HCT116 (cell line): ENCODE data around the gene TTLL6. TPM values are rescaled to one million over a fixed set of nuclear protein-coding genes. Genes with fewer than 3 reads are reported as not detected.
A peak's percentile ranks its signal among the peaks of the same experiment; 100 is the strongest.

Experiments
- ATAC-seq: fragments of 200-7000 bp; cut with Tn5 transposase; 2 replicates; pipeline ENCODE4 v1.9.1; 2020; ENCODE audit warnings: mild to moderate bottlenecking, moderate library complexity
- BruUV-seq: library from RNA; stranded (reverse); fragments of 400-500 nt; replicated peaks from 2 replicates; lab custom pipeline; 2021; lab: Mats Ljungman, UMichigan
- CTCF ChIA-PET: fragments of 300-600 bp; sonication (Branson Sonifier 250); formaldehyde crosslinking; loops from one replicate; lab custom pipeline; 2021; ENCODE audit warnings: antibody characterized with exemption; lab: Charles Lee
- POLR2A ChIA-PET: fragments of 300-600, 350-600 bp; sonication (Branson Sonifier 250); formaldehyde crosslinking; loops from one replicate; lab custom pipeline; 2021; ENCODE audit warnings: antibody characterized with exemption; lab: Charles Lee
- RAD21 ChIA-PET, 2 experiments: fragments of 300-600 bp; sonication (Branson Sonifier 250); formaldehyde crosslinking; loops; one replicate each; lab custom pipeline; 2023; ENCODE audit warnings: low total read pairs in 2 of 2; ENCODE audit not compliant: uncharacterized antibody in 2 of 2, unreplicated experiment in 2 of 2, low non-redundant PET in 1 of 2; lab: Charles Lee
- DNase-seq: peaks from one replicate; pipeline ENCODE4 v3.0.0-alpha.2; 2010; ENCODE audit warnings: low read depth, low spot score
- H2AFZ ChIP-seq: fragments of 200-600 bp; shearing (Covaris generic), sonication (generic); 2 replicates; pipeline ENCODE4 v1.6.1; 2017; ENCODE audit warnings: low read depth, mixed run types, mixed read lengths, antibody characterized with exemption, low read length; ENCODE audit not compliant: poor library complexity, severe bottlenecking
- H3K27ac ChIP-seq: 2 replicates; pipeline ENCODE4 v1.5.1; 2012; ENCODE audit warnings: low read depth, low read length
- H3K27me3 ChIP-seq: fragments of 200-600 bp; sonication (generic); 2 replicates; pipeline ENCODE4 v1.6.1; 2016; ENCODE audit warnings: mixed run types, low read length, mixed read lengths; ENCODE audit not compliant: insufficient read depth
- H3K36me3 ChIP-seq, 2 experiments: fragments of 200-500 bp in 1 of 2; fragments of 200-600 bp in 1 of 2; sonication (Bioruptor generic) in 1 of 2; sonication (generic) in 1 of 2; 2 replicates each; pipeline versions ENCODE4 v1.5.1 to v1.6.1; 2014 to 2016; ENCODE audit warnings: low read length in 2 of 2, inconsistent platforms in 1 of 2, mixed read lengths in 1 of 2, mixed run types in 1 of 2; ENCODE audit not compliant: insufficient read depth in 2 of 2, control insufficient read depth in 1 of 2
- H3K4me1 ChIP-seq, 2 experiments: fragments of 200-600 bp in 1 of 2; sonication (generic) in 1 of 2; 2 replicates each; pipeline versions ENCODE4 v1.5.1 to v1.6.1; 2012 to 2017; ENCODE audit warnings: low read length in 2 of 2, inconsistent platforms in 1 of 2, mild to moderate bottlenecking in 1 of 2, mixed read lengths in 1 of 2, mixed run types in 1 of 2, moderate library complexity in 1 of 2; ENCODE audit not compliant: insufficient read depth in 2 of 2, control insufficient read depth in 1 of 2
- H3K4me2 ChIP-seq: fragments of 200-600 bp; sonication (generic); 2 replicates; pipeline ENCODE4 v1.6.1; 2017; ENCODE audit warnings: mixed run types, low read length, mixed read lengths
- H3K4me3 ChIP-seq, 2 experiments: fragments of 200-600 bp in 1 of 2; sonication (generic) in 1 of 2; replicated peaks in 1 of 2; 2 replicates each; pipeline ENCODE4 v1.5.1; 2011 to 2016; ENCODE audit warnings: low read length in 2 of 2, control low read depth in 1 of 2, low read depth in 1 of 2, mild to moderate bottlenecking in 1 of 2, mixed read lengths in 1 of 2, mixed run types in 1 of 2
- H3K79me2 ChIP-seq: fragments of 200-600 bp; sonication (generic); 2 replicates; pipeline ENCODE4 v1.6.1; 2017; ENCODE audit warnings: mild to moderate bottlenecking, mixed run types, low read length, moderate library complexity, mixed read lengths; ENCODE audit not compliant: insufficient read depth
- H3K9ac ChIP-seq: fragments of 200-600 bp; sonication (generic); 2 replicates; pipeline ENCODE4 v1.6.1; 2016; ENCODE audit warnings: low read length, mixed read lengths
- H3K9me2 ChIP-seq: fragments of 200-600 bp; sonication (generic), shearing (Covaris generic); 2 replicates; pipeline ENCODE4 v1.6.1; 2017; ENCODE audit warnings: mixed run types, mild to moderate bottlenecking, moderate library complexity; ENCODE audit not compliant: insufficient read depth
- H3K9me3 ChIP-seq, 2 experiments: fragments of 200-500 bp in 1 of 2; fragments of 200-600 bp in 1 of 2; sonication (Bioruptor generic) in 1 of 2; sonication (generic) in 1 of 2; 2 replicates each; pipeline ENCODE4 v1.6.1; 2014 to 2017; ENCODE audit warnings: low read length in 2 of 2, mixed read lengths in 2 of 2, inconsistent platforms in 1 of 2, low read depth in 1 of 2, mild to moderate bottlenecking in 1 of 2, mixed run types in 1 of 2, moderate library complexity in 1 of 2; ENCODE audit not compliant: control insufficient read depth in 1 of 2, insufficient read depth in 1 of 2
- H4K20me1 ChIP-seq: fragments of 200-600 bp; sonication (generic), shearing (Covaris generic); 2 replicates; pipeline ENCODE4 v1.6.1; 2017; ENCODE audit warnings: mixed run types, mild to moderate bottlenecking, moderate library complexity; ENCODE audit not compliant: insufficient read depth
- ATF3 ChIP-seq: IDR thresholded peaks from 2 replicates; pipeline ENCODE4 v1.6.1; 2012
- CEBPB ChIP-seq: IDR thresholded peaks from 2 replicates; pipeline ENCODE4 v1.6.1; 2012; ENCODE audit warnings: low read depth
- CTCF ChIP-seq, 3 experiments: fragments of 200-600 bp in 1 of 3; sonication (generic) in 1 of 3; IDR thresholded peaks in 2 of 3; conservative IDR thresholded peaks in 1 of 3; 2 replicates each; pipeline ENCODE4 v1.5.1; 2012 to 2017; ENCODE audit warnings: low read depth in 2 of 3, low read length in 2 of 3, antibody characterized with exemption in 1 of 3, borderline replicate concordance in 1 of 3, control low read depth in 1 of 3, mild to moderate bottlenecking in 1 of 3, mixed read lengths in 1 of 3, mixed run types in 1 of 3, moderate library complexity in 1 of 3; ENCODE audit not compliant: insufficient read depth in 1 of 3
- EGR1 ChIP-seq: IDR thresholded peaks from 2 replicates; pipeline ENCODE4 v1.6.1; 2012; ENCODE audit warnings: low read depth
- EZH2 ChIP-seq: fragments of 200-600 bp; sonication (generic); IDR thresholded peaks from 2 replicates; pipeline ENCODE4 v1.6.1; 2017; ENCODE audit warnings: antibody characterized with exemption, mixed run types
- EZH2phosphoT487 ChIP-seq: fragments of 200-600 bp; IDR thresholded peaks from 2 replicates; pipeline ENCODE4 v1.6.1; 2018; ENCODE audit warnings: antibody characterized with exemption, borderline replicate concordance
- RAD21 ChIP-seq: IDR thresholded peaks from 2 replicates; pipeline ENCODE4 v1.6.1; 2012; ENCODE audit warnings: low read depth, mild to moderate bottlenecking
- REST ChIP-seq: IDR thresholded peaks from 2 replicates; pipeline ENCODE4 v1.6.1; 2012; ENCODE audit warnings: low read depth
- SIN3A ChIP-seq: IDR thresholded peaks from 2 replicates; pipeline ENCODE4 v1.6.1; 2012; ENCODE audit warnings: low read depth
- SP1 ChIP-seq: IDR thresholded peaks from 2 replicates; pipeline ENCODE4 v1.6.1; 2012; ENCODE audit warnings: low read depth
- ZFX ChIP-seq: fragments of 450-650 bp; IDR thresholded peaks from 2 replicates; pipeline ENCODE4 v1.6.1; 2017
- ZNF274 ChIP-seq: fragments of 200-500 bp; sonication (Bioruptor generic); IDR thresholded peaks from 2 replicates; pipeline ENCODE4 v1.6.1; 2014; ENCODE audit warnings: mild to moderate bottlenecking, low read depth, low read length, inconsistent platforms
- intact Hi-C: fragments of 100-400 bp; cut with micrococcal nuclease; formaldehyde crosslinking; loops from 2 replicates; pipeline ENCODE4 v1.10.0; 2022
- total RNA-seq: library from RNA; stranded (reverse); gene quantifications from one replicate; pipeline ENCODE4 v1.2.1, GENCODE V29; 2021; ENCODE audit not compliant: unreplicated experiment

Gene TTLL6
- total RNA-seq, 1 experiment from 2014 or later = 0.79 TPM

- TF ChIP-seq EZH2 = no peak
- no peak for TF ChIP-seq EZH2phosphoT487
- no peak for TF ChIP-seq CEBPB
- peak in 2 of 3 experiments; percentile 47 to 55; a peak in 4 of 6 replicates for TF ChIP-seq CTCF (IDR thresholded peaks at IDR 0.05 in 2 of 3, conservative IDR thresholded peaks at IDR 0.05 in 1 of 3; ENCODE audit: borderline replicate concordance in 1 of 3, insufficient read depth in 1 of 3, low read depth in 2 of 3, low read length in 2 of 3)
- no peaks in the 10 kb centered on the region for H3K79me2 ChIP-seq
- CTCF ChIA-PET = interaction anchor here (1.3 to 2.4 kb wide), 4 partner anchors 11 to 55 kb away, joined by 3 to 11 read pairs (median 5); no protein-coding TSS in a partner anchor
- H3K9me2 ChIP-seq = no peaks in the 10 kb centered on the region
- H3K9ac ChIP-seq = no peak overlapping the region
- no peak overlapping the region for H3K27ac ChIP-seq
- H3K4me1 ChIP-seq = no peaks in the 10 kb centered on the region
- H3K4me2 ChIP-seq = no peak overlapping the region
- H2AFZ ChIP-seq = no peak overlapping the region
- H3K9me3 ChIP-seq = no peaks in the 10 kb centered on the region
- peak; percentile 80 for ATAC-seq
- RAD21 ChIA-PET = interaction anchor here in 1 of 2 experiments (1.3 kb wide), 1 partner anchor 181 kb away, joined by 5 read pairs; no protein-coding TSS in a partner anchor
- BruUV-seq = no TSS peak
- H3K27me3 ChIP-seq = no peaks in the 10 kb centered on the region
- intact Hi-C loops = no loop called here
- no peak overlapping the region for H3K4me3 ChIP-seq
- POLR2A ChIA-PET = no interaction called here
- no peak for DNase-seq
- H4K20me1 ChIP-seq = no peaks in the 10 kb centered on the region
- peaks cover 0 to 35% of the 10 kb centered on the region in 2 experiments; a peak in 3 of 4 replicates for H3K36me3 ChIP-seq
These were observed 43.0 kb upstream of the TTLL6 start for GRCh38 chr17:48860034-48860433.

- no peaks in the 10 kb centered on the region for H3K27me3 ChIP-seq
- POLR2A ChIA-PET = interaction anchor here (1.2 kb wide), 1 partner anchor 9 kb away, joined by 3 read pairs; no protein-coding TSS in a partner anchor
- no peaks in the 10 kb centered on the region for H3K9me2 ChIP-seq
- H3K27ac ChIP-seq = no peak overlapping the region
- no peaks in the 10 kb centered on the region for H3K4me1 ChIP-seq
- ATAC-seq (no peak), DNase-seq (no peak)
- H3K79me2 ChIP-seq = no peaks in the 10 kb centered on the region
- RAD21 ChIA-PET = no interaction called here
- no peak overlapping the region for H3K9ac ChIP-seq
- CTCF ChIA-PET = interaction anchor here (1.5 kb wide), 1 partner anchor 185 kb away, joined by 3 read pairs; no protein-coding TSS in a partner anchor
- H3K4me3 ChIP-seq = no peak overlapping the region
- H3K4me2 ChIP-seq = no peak overlapping the region
- no TSS peak for BruUV-seq
- intact Hi-C loops = no loop called here
- H3K9me3 ChIP-seq = no peaks in the 10 kb centered on the region
- H3K36me3 ChIP-seq = peaks cover 13 to 40% of the 10 kb centered on the region in 2 experiments; a peak in 3 of 4 replicates
- TF ChIP-seq ZFX (no peak), ZNF274 (no peak), REST (no peak), SP1 (no peak), RAD21 (no peak), EGR1 (no peak), ATF3 (no peak), SIN3A (no peak)
- TF ChIP-seq, all 23 proteins: peak for 0
- H4K20me1 ChIP-seq = no peaks in the 10 kb centered on the region
- no peak overlapping the region for H2AFZ ChIP-seq
These were observed 39.2 kb upstream of the TTLL6 start for GRCh38 chr17:48856122-48856821.
